K562 (cell line): ENCODE measurements around the gene HDC. TPM values are rescaled to one million over a fixed set of nuclear protein-coding genes. Genes with fewer than 3 reads are reported as not detected.

ENCODE experiments used
- ATAC-seq: fragments of 200-7000 bp; cut with Tn5 transposase; 3 replicates; pipeline ENCODE4 v1.9.1; 2020; ENCODE audit warnings: moderate library complexity
- BruUV-seq: library from RNA; stranded (reverse); fragments of 400-500 nt; replicated peaks from 2 replicates; lab custom pipeline; 2021; lab: Mats Ljungman, UMichigan
- CTCF ChIA-PET: fragments of 300-600 bp; formaldehyde crosslinking; extraction: SDS; loops from one replicate; lab custom pipeline; 2021; ENCODE audit warnings: low intra/inter-chr PET ratio; lab: Yijun Ruan, JAX
- POLR2A ChIA-PET: fragments of 300-600, 350-650 bp; sonication (Branson Sonifier 250); formaldehyde crosslinking; extraction: SDS; loops from one replicate; lab custom pipeline; 2021; ENCODE audit warnings: antibody characterized with exemption, inconsistent platforms; lab: Yijun Ruan, JAX
- DNase-seq, 4 experiments: peaks; one replicate each; pipeline versions ENCODE4 v3.0.0 to v3.0.0-alpha.2; 2011 to 2018; ENCODE audit warnings: low spot score in 3 of 4, mixed read lengths in 3 of 4; ENCODE audit errors: extremely low read depth in 1 of 4
- FAIRE-seq: peaks from 2 replicates; lab custom pipeline; 2011; peaks lifted over from hg19 to GRCh38; lab: Jason Lieb, UNC
- H2AFZ ChIP-seq: 2 replicates; pipeline ENCODE4 v1.6.0; 2011; ENCODE audit warnings: low read depth, low read length, control low read depth, inconsistent platforms
- H3K27ac ChIP-seq: fragments of 200-600 bp; 3 replicates; pipeline ENCODE4 v1.8.0; 2011; ENCODE audit warnings: low read depth, mild to moderate bottlenecking, control low read depth, inconsistent platforms, low read length, moderate library complexity, mixed read lengths; ENCODE audit errors: extremely low read depth
- H3K27me3 ChIP-seq, 2 experiments: fragments of 300-600 bp in 1 of 2; 2 replicates in 1 of 2; 3 replicates in 1 of 2; pipeline versions ENCODE4 v1.6.0 to v1.8.0; 2011; ENCODE audit warnings: inconsistent platforms in 2 of 2, low read length in 2 of 2, mild to moderate bottlenecking in 1 of 2, mixed read lengths in 1 of 2, moderate library complexity in 1 of 2; ENCODE audit not compliant: control insufficient read depth in 2 of 2, insufficient read depth in 2 of 2
- H3K36me3 ChIP-seq: fragments of 300-600 bp; 3 replicates; pipeline ENCODE4 v1.8.0; 2011; ENCODE audit warnings: mild to moderate bottlenecking, low read length, inconsistent platforms; ENCODE audit not compliant: control insufficient read depth, insufficient read depth
- H3K4me1 ChIP-seq, 2 experiments: fragments of 200-600 bp in 1 of 2; replicated peaks in 1 of 2; 2 replicates in 1 of 2; 3 replicates in 1 of 2; pipeline versions ENCODE4 v1.5.1 to v1.8.0; 2011; ENCODE audit warnings: inconsistent platforms in 2 of 2, low read length in 2 of 2, mild to moderate bottlenecking in 1 of 2, mixed read lengths in 1 of 2, moderate library complexity in 1 of 2; ENCODE audit not compliant: control insufficient read depth in 2 of 2, insufficient read depth in 2 of 2
- H3K4me2 ChIP-seq: 2 replicates; pipeline ENCODE4 v1.6.1; 2011; ENCODE audit warnings: low read length, control low read depth, inconsistent platforms, mixed read lengths; ENCODE audit not compliant: insufficient read depth
- H3K4me3 ChIP-seq: fragments of 200-600 bp; sonication (generic), shearing (Covaris generic); 2 replicates; pipeline ENCODE4 v1.5.1; 2016; ENCODE audit warnings: control low read depth, inconsistent platforms
- H3K79me2 ChIP-seq: fragments of 200-600 bp; 3 replicates; pipeline ENCODE4 v1.8.0; 2011; ENCODE audit warnings: low read length, inconsistent platforms; ENCODE audit not compliant: control insufficient read depth, insufficient read depth
- H3K9ac ChIP-seq, 2 experiments: 2 replicates each; pipeline versions ENCODE4 v1.6.0 to v1.6.1; 2011; ENCODE audit warnings: low read depth in 2 of 2, low read length in 2 of 2, control low read depth in 1 of 2, inconsistent platforms in 1 of 2, mild to moderate bottlenecking in 1 of 2, mixed read lengths in 1 of 2; ENCODE audit not compliant: insufficient read depth in 1 of 2
- H3K9me1 ChIP-seq: one replicate; pipeline ENCODE4 v1.6.0; 2011; ENCODE audit warnings: inconsistent platforms, mild to moderate bottlenecking, low read length, moderate library complexity; ENCODE audit not compliant: control insufficient read depth, insufficient read depth
- H3K9me3 ChIP-seq: replicated peaks from 2 replicates; pipeline ENCODE4 v1.5.1; 2011; ENCODE audit warnings: low read depth, low read length, inconsistent platforms; ENCODE audit not compliant: control insufficient read depth, insufficient read depth
- H4K20me1 ChIP-seq: replicated peaks from 2 replicates; pipeline ENCODE4 v1.6.1; 2011; ENCODE audit warnings: low read length, inconsistent platforms, mixed read lengths; ENCODE audit not compliant: control insufficient read depth, insufficient read depth
- ADNP ChIP-seq: fragments of 200-800 bp; sonication (Bioruptor generic); IDR thresholded peaks from 2 replicates; pipeline ENCODE4 v1.6.1; 2016; ENCODE audit warnings: missing genetic modification characterization, missing compliant biosample characterization
- BCOR ChIP-seq: fragments of 450-650 bp; IDR thresholded peaks from 2 replicates; pipeline ENCODE4 v1.6.1; 2016
- CHD4 ChIP-seq: fragments of 200-600 bp; sonication (generic); IDR thresholded peaks from 3 replicates; pipeline ENCODE4 v1.6.1; 2012; ENCODE audit warnings: low read depth, mild to moderate bottlenecking, mixed read lengths, low read length, inconsistent platforms; ENCODE audit not compliant: insufficient read depth, insufficient replicate concordance, poor library complexity, severe bottlenecking
- ESRRA ChIP-seq: fragments of 450-650 bp; IDR thresholded peaks from 2 replicates; pipeline ENCODE4 v1.6.1; 2014; ENCODE audit warnings: low read depth, mild to moderate bottlenecking, moderate library complexity, borderline replicate concordance
- HDAC2 ChIP-seq: fragments of 450-650 bp; IDR thresholded peaks from 2 replicates; pipeline ENCODE4 v1.6.1; 2016; ENCODE audit warnings: mild to moderate bottlenecking
- KDM1A ChIP-seq, 2 experiments: fragments of 450-650 bp; IDR thresholded peaks; 2 replicates each; pipeline ENCODE4 v1.6.1; 2016; ENCODE audit warnings: mild to moderate bottlenecking in 2 of 2
- NBN ChIP-seq: fragments of 450-650 bp; IDR thresholded peaks from 2 replicates; pipeline ENCODE4 v1.6.1; 2016; ENCODE audit warnings: low read depth, mild to moderate bottlenecking
- RBM25 ChIP-seq: fragments of 200-400 bp; formaldehyde crosslinking; IDR thresholded peaks from 2 replicates; pipeline ENCODE4 v1.6.1; 2018; ENCODE audit warnings: low read length, low read depth, moderate library complexity; ENCODE audit not compliant: severe bottlenecking
- SAFB2 ChIP-seq: fragments of 200-400 bp; formaldehyde crosslinking; IDR thresholded peaks from 2 replicates; pipeline ENCODE4 v1.6.1; 2018; ENCODE audit warnings: borderline replicate concordance, low read length, low read depth, moderate library complexity; ENCODE audit not compliant: severe bottlenecking
- ZNF274 ChIP-seq: IDR thresholded peaks from 2 replicates; pipeline ENCODE4 v1.6.1; 2011; ENCODE audit warnings: low read depth, mild to moderate bottlenecking, low read length, moderate library complexity, borderline replicate concordance
- ZNF449 ChIP-seq: fragments of 250-450 bp; sonication (Bioruptor Pico); IDR thresholded peaks from 2 replicates; pipeline ENCODE4 v1.8.0; 2022; ENCODE audit warnings: moderate library complexity, mild to moderate bottlenecking, inconsistent platforms
- in situ Hi-C: fragments of 300-500 bp; cut with MboI; formaldehyde crosslinking; loops from 4 replicates; pipeline ENCODE4 v1.15.0; 2018; ENCODE audit warnings: inconsistent platforms, mixed read lengths
- intact Hi-C: fragments of 100-400 bp; cut with micrococcal nuclease; formaldehyde crosslinking; loops from 2 replicates; pipeline ENCODE4 v1.14.2; 2022
- polyA plus RNA-seq, 8 experiments: library from polyadenylated mRNA; depleted of rRNA in 4 of 8; stranded (reverse) in 5 of 8; unstranded in 3 of 8; fragments of >200 nt; fragmentation: Nextera tagmentation in 2 of 8; fragmentation: Illumina TruSeq in 1 of 8; extraction: Ambion mirVana in 2 of 8; extraction: Trizol in 1 of 8; gene quantifications; 2 replicates each; pipeline versions ENCODE4 v1.2.1 to v1.2.3, GENCODE V29; 2011 to 2014; ENCODE audit warnings: inconsistent platforms in 1 of 8, missing spikeins in 1 of 8
- total RNA-seq, 7 experiments: library from RNA; depleted of rRNA in 6 of 7; stranded (reverse); fragments of >200 nt in 6 of 7; fragmentation: Illumina TruSeq in 2 of 7; extraction: Trizol in 2 of 7; gene quantifications; 2 replicates each; pipeline versions ENCODE4 v1.2.1 to v1.2.3, GENCODE V29; 2011 to 2021; ENCODE audit warnings: low replicate concordance in 1 of 7

The HDC gene
- total and polyA plus RNA-seq, 9 of the 15 experiments (the other 6 are each of a cell fraction or from before 2014, with no cell fraction given), result 0.26 to 5.3 (median 0.99) TPM

- TF ChIP-seq CHD4 (no peak), ZNF449 (CRISPR knock-in tag) (no peak), SAFB2 (no peak)
These were observed 30.8 kb downstream of the HDC start (continued) for GRCh38 chr15:50234764-50235163.

GRCh38 chr15:50233192-50233736, 32.3 kb downstream of the HDC start:
- Histone ChIP-seq H3K9me1 (no peaks in the 10 kb centered on the region), H3K27me3 (no peaks in the 10 kb centered on the region), H3K9ac (no peak overlapping the region), H3K36me3 (peaks cover 23% of the 10 kb centered on the region; the same call in 2 of the 3 replicates), H4K20me1 (no peaks in the 10 kb centered on the region), H3K9me3 (no peaks in the 10 kb centered on the region), H3K4me3 (no peak overlapping the region), H3K4me1 (peaks cover 0 to 18% of the 10 kb centered on the region in 2 experiments; a peak in 2 of 5 replicates), H3K79me2 (no peaks in the 10 kb centered on the region), H3K4me2 (no peak overlapping the region), H2AFZ (no peak overlapping the region), H3K27ac (no peak overlapping the region)
- FAIRE-seq (no peak), DNase-seq (no peak), ATAC-seq (no peak)
- POLR2A ChIA-PET, result interaction anchor here (0.8 to 1.5 kb wide), 4 partner anchors 8 to 43 kb away, joined by 3 to 6 read pairs (median 3); no protein-coding TSS in a partner anchor
- CTCF ChIA-PET, result no interaction called here
- in situ Hi-C loops, result no loop called here
- no TSS peak for BruUV-seq
- intact Hi-C loops, result loop anchor here (5.0 kb wide), 1 partner anchor 599 kb away; no protein-coding TSS in a partner anchor
- TF ChIP-seq NBN (no peak), HDAC2 (0 out of 2 replicates have a peak, but pooled peaks have one; percentile 47), RBM25 (peak; percentile 92), ZNF274 (no peak), ESRRA (peak; percentile 58; the same call in 1 of the 2 replicates), KDM1A (IDR thresholded peaks at IDR 0.05) (peak in 1 of 2 experiments; percentile 58; a peak in 1 of 4 replicates), ADNP (tag) (peak; percentile 64; the same call in 1 of the 2 replicates), BCOR (peak; percentile 76; the same call in 1 of the 2 replicates)
